Measurements from ENCODE around the gene LRRC41.
"Not testable (repeated sequence)": the region's sequence is repeated elsewhere in the genome, so short reads cannot be mapped to it uniquely, and the experiment has no call there.

Gene LRRC41

GRCh38 chr1:46284597-46285564 is 18.5 kb downstream of the LRRC41 start:
- no peak for DNase-seq

- no peak for DNase-seq
Observed at GRCh38 chr1:46284058-46284457, 19.4 kb downstream of the LRRC41 start.

GRCh38 chr1:46281021-46281420 is 22.4 kb downstream of the LRRC41 start:
- no peak for DNase-seq

GRCh38 chr1:46280092-46280491 is 23.3 kb downstream of the LRRC41 start:
- DNase-seq, result no peak

- DNase-seq, result no peak
Observed at GRCh38 chr1:46278807-46279206, 24.6 kb downstream of the LRRC41 start.

GRCh38 chr1:46277658-46278373 is 25.6 kb downstream of the LRRC41 start:
- no peak for DNase-seq

- no peak for DNase-seq
Observed at GRCh38 chr1:46275030-46275337, 28.4 kb downstream of the LRRC41 start.

- DNase-seq, result no peak
Observed at GRCh38 chr1:46274225-46275029, 29.0 kb downstream of the LRRC41 start.

GRCh38 chr1:46268578-46268977 is 34.8 kb downstream of the LRRC41 start:
- no peak for DNase-seq

- DNase-seq, result no peak
Observed at GRCh38 chr1:46263146-46263545, 40.3 kb downstream of the LRRC41 start.

GRCh38 chr1:46262508-46262907 is 40.9 kb downstream of the LRRC41 start:
- DNase-seq, result no peak

GRCh38 chr1:46256523-46256922 is 46.9 kb downstream of the LRRC41 start:
- no peak for DNase-seq

- no peak for DNase-seq
Observed at GRCh38 chr1:46254668-46255067, 48.7 kb downstream of the LRRC41 start.

- DNase-seq, result no peak
Observed at GRCh38 chr1:46248122-46248920, 55.1 kb downstream of the LRRC41 start.

GRCh38 chr1:46247436-46248121 is 55.8 kb downstream of the LRRC41 start, which contains the start of gene RAD54L:
Gene RAD54L, plus strand, starts transcription at chr1:46247763. Its CDS starts 643 bp downstream, at chr1:46248406.
- peak; percentile 99 for DNase-seq

- no peak for DNase-seq
Observed at GRCh38 chr1:46246548-46247435, 56.6 kb downstream of the LRRC41 start.

GRCh38 chr1:46246136-46246535 is 57.3 kb downstream of the LRRC41 start:
- not testable (repeated sequence) for DNase-seq

- no peak for DNase-seq
Observed at GRCh38 chr1:46244656-46245371, 58.6 kb downstream of the LRRC41 start.

GRCh38 chr1:46243831-46244230 is 59.6 kb downstream of the LRRC41 start:
- not testable (repeated sequence) for DNase-seq

GRCh38 chr1:46242918-46243317 is 60.5 kb downstream of the LRRC41 start:
- no peak for DNase-seq

All from amniotic stem cell (primary cell).